ENCODE data around the gene RNPEPL1. TPM values are rescaled to one million over a fixed set of nuclear protein-coding genes. Genes with fewer than 3 reads are reported as not detected.

The RNPEPL1 gene
- total RNA-seq, 1 experiment from 2014 or later = 88.2 TPM

- H3K27me3 ChIP-seq (ENCODE audit: control insufficient read depth, insufficient read depth, low read length) = no peaks in the 10 kb centered on the region
- no peak overlapping the region for H3K4me3 ChIP-seq (ENCODE audit: low read depth in 2 of 2, low read length in 2 of 2)
- H3K4me1 ChIP-seq (ENCODE audit: control insufficient read depth, insufficient read depth, low read length) = peaks cover 15% of the 10 kb centered on the region
- in situ Hi-C loops (cut with HindIII; ENCODE audit: low pct_unique_long_range_greater_than_20kb, low sequenced_read_pairs) (no loop called here), intact Hi-C loops (cut with micrococcal nuclease; ENCODE audit: unreplicated experiment) (no loop called here)
- BruUV-seq (replicated peaks) = no TSS peak
- 0 out of 2 replicates have a peak overlapping the region, but pooled peaks have one; percentile 15 for H3K27ac ChIP-seq (ENCODE audit: low read length)
- TF ChIP-seq POLR2AphosphoS5 (IDR thresholded peaks at IDR 0.05; ENCODE audit: low read depth, low read length) = peak; percentile 43
- no peak for TF ChIP-seq REST (IDR thresholded peaks at IDR 0.05; ENCODE audit: insufficient read depth in 1 of 2, low read depth in 2 of 2, low read length in 1 of 2)
- no peak for ATAC-seq
- DNase-seq (ENCODE audit: low read depth, low spot score) = no peak
- no peaks in the 10 kb centered on the region for H3K36me3 ChIP-seq (ENCODE audit: control insufficient read depth, insufficient read depth, low read length)
- CTCF ChIA-PET = no interaction called here
- POLR2A ChIA-PET = no interaction called here
- H3K9me3 ChIP-seq (ENCODE audit: control insufficient read depth, insufficient read depth, low read depth, low read length) = no peaks in the 10 kb centered on the region; the same call in 1 of the 2 replicates
Observed at GRCh38 chr2:240579071-240579762, 10.9 kb downstream of the RNPEPL1 start.

- Histone ChIP-seq H3K4me3 (ENCODE audit: low read depth in 2 of 2, low read length in 2 of 2) (no peak overlapping the region), H3K4me1 (ENCODE audit: control insufficient read depth, insufficient read depth, low read length) (peaks cover 22% of the 10 kb centered on the region), H3K27ac (ENCODE audit: low read length) (peak overlapping the region; percentile 54), H3K9me3 (ENCODE audit: control insufficient read depth, insufficient read depth, low read depth, low read length) (no peaks in the 10 kb centered on the region; the same call in 1 of the 2 replicates), H3K36me3 (ENCODE audit: control insufficient read depth, insufficient read depth, low read length) (no peaks in the 10 kb centered on the region; the same call in 1 of the 2 replicates), H3K27me3 (ENCODE audit: control insufficient read depth, insufficient read depth, low read length) (no peaks in the 10 kb centered on the region)
- ChIA-PET CTCF (interaction anchor here (0.7 to 1.0 kb wide), 2 partner anchors 66 to 142 kb away, joined by 3 read pairs; no protein-coding TSS in a partner anchor), POLR2A (no interaction called here)
- ATAC-seq (peak; percentile 74), DNase-seq (ENCODE audit: low read depth, low spot score) (no peak)
- in situ Hi-C loops (cut with HindIII; ENCODE audit: low pct_unique_long_range_greater_than_20kb, low sequenced_read_pairs) = no loop called here
- intact Hi-C loops (cut with micrococcal nuclease; ENCODE audit: unreplicated experiment) = no loop called here
- TF ChIP-seq TCF7L2 (IDR thresholded peaks at IDR 0.05; ENCODE audit: low read depth, low read length) (no peak), SIN3A (IDR thresholded peaks at IDR 0.05; ENCODE audit: borderline replicate concordance, insufficient read depth, low read depth, low read length) (no peak), REST (IDR thresholded peaks at IDR 0.05; ENCODE audit: insufficient read depth in 1 of 2, low read depth in 2 of 2, low read length in 1 of 2) (no peak), POLR2AphosphoS5 (IDR thresholded peaks at IDR 0.05; ENCODE audit: low read depth, low read length) (no peak), CTCF (IDR thresholded peaks at IDR 0.05) (no peak; the same call in 1 of the 2 replicates)
- no TSS peak for BruUV-seq (replicated peaks)
Observed at GRCh38 chr2:240579771-240580614, 11.7 kb downstream of the RNPEPL1 start.
